Natural killer cell (primary cell): ENCODE measurements around the gene NECAB2. TPM values are rescaled to one million over a fixed set of nuclear protein-coding genes. Genes with fewer than 3 reads are reported as not detected.

Experiments used
- ATAC-seq, 3 donors: fragments of 150-1000 bp in 2 of 3; fragments of 200-7000 bp in 1 of 3; cut with Tn5 transposase; 1 replicate in 1 of 3; 2 replicates in 2 of 3; pipeline ENCODE4 v1.10.0; 2021; ENCODE audit warnings: mild to moderate bottlenecking in 2 of 3, moderate library complexity in 2 of 3
- DNase-seq, 2 donors: peaks; one replicate each; pipeline versions ENCODE4 v3.0.0 to v3.0.0-alpha.2; 2013 to 2021; ENCODE audit warnings: mixed read lengths in 1 of 2
- H3K27ac ChIP-seq: one replicate; pipeline ENCODE4 v1.5.1; 2013; ENCODE audit warnings: mild to moderate bottlenecking, low read length
- H3K27me3 ChIP-seq: one replicate; pipeline ENCODE4 v1.6.1; 2013; ENCODE audit warnings: low read length; ENCODE audit not compliant: control insufficient read depth, insufficient read depth
- H3K36me3 ChIP-seq: one replicate; pipeline ENCODE4 v1.6.1; 2013; ENCODE audit warnings: low read length; ENCODE audit not compliant: control insufficient read depth, insufficient read depth
- H3K4me1 ChIP-seq: one replicate; pipeline ENCODE4 v1.6.1; 2013; ENCODE audit warnings: low read length; ENCODE audit not compliant: control insufficient read depth, insufficient read depth
- H3K4me3 ChIP-seq: one replicate; pipeline ENCODE4 v1.5.1; 2013; ENCODE audit warnings: low read length
- H3K9me3 ChIP-seq: one replicate; pipeline ENCODE4 v1.6.1; 2013; ENCODE audit warnings: low read length; ENCODE audit not compliant: control insufficient read depth, insufficient read depth
- H3K27ac Mint-ChIP-seq, 2 donors: one replicate each; pipeline ENCODE4 v1.8.0; 2022; ENCODE audit warnings: mild to moderate bottlenecking in 2 of 2, mixed read lengths in 2 of 2, moderate library complexity in 1 of 2
- H3K27me3 Mint-ChIP-seq, 2 donors: one replicate each; pipeline ENCODE4 v1.8.0; 2022; ENCODE audit warnings: low read depth in 2 of 2, mixed read lengths in 2 of 2
- H3K36me3 Mint-ChIP-seq: one replicate; pipeline ENCODE4 v1.8.0; 2022; ENCODE audit warnings: mixed read lengths
- H3K4me1 Mint-ChIP-seq, 2 donors: one replicate each; pipeline ENCODE4 v1.8.0; 2022; ENCODE audit warnings: mixed read lengths in 2 of 2
- H3K4me3 Mint-ChIP-seq: one replicate; pipeline ENCODE4 v1.8.0; 2022; ENCODE audit warnings: mild to moderate bottlenecking, moderate library complexity, mixed read lengths
- H3K9me3 Mint-ChIP-seq, 2 donors: one replicate each; pipeline ENCODE4 v1.8.0; 2022; ENCODE audit warnings: mixed read lengths in 2 of 2
- WGBS: methylation state at CpG from one replicate; pipeline ENCODE4 v1.1.7; 2013; ENCODE audit warnings: missing lambda C conversion rate; ENCODE audit not compliant: insufficient coverage; 5-methylcytosine and 5-hydroxymethylcytosine counted together
- intact Hi-C: fragments of 100-400 bp; cut with micrococcal nuclease; formaldehyde crosslinking; loops from one replicate; pipeline ENCODE4 v1.14.2; 2022
- total RNA-seq, 4 donors: library from RNA; stranded (reverse); fragments of 120-200 nt in 1 of 4; gene quantifications; one replicate each; pipeline versions ENCODE4 v1.2.3 to v1.2.4, GENCODE V29; 2013 to 2022
- TF ChIP-seq, protein P1 (sequence below): fragments of 200-600 bp; IDR thresholded peaks from one replicate; pipeline ENCODE4 v1.8.0; 2022; ENCODE audit warnings: antibody characterized with exemption

NECAB2 gene
- total RNA-seq, 3 donors from 2014 or later (not counting 1 experiment from before 2014, with no cell fraction given) = 0.75 TPM; not detected in 2

DNA sequence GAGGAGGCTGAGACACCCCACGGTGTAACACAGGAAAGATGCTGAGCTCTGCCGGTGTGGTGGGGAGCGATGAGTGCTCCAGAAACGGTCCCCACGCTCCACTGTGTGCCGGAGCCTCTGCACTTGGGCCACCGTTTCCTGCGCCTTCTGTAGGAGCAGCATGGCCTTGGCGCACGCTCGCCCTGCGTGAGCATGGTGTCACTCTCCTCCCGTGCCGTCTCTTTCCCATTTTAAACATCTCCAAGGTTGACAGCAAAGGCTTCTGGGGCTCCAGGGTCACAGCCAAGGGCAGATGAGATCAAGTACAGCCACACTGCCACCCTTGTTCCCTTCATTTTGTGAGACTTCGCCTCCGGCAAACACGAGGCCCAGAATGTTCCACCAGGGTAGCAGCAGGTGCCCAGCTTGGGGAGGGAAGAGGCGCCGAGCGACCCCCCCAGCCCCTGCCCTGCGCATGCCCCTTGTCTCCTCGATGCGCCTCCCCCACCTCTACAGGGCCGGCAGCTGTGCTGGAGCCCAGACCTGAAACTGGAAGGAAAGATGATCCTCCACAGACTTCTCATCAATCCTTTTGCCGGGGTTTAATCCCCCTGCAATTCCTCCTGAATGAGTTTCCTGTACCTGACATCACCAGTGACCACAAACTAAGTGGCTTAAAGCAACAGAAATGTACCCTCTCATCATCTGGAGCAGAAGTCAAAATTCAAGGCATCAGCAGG is 34.9 kb upstream of the NECAB2 start:
- Mint-ChIP-seq H3K9me3 (no peaks in the 10 kb centered on the region), H3K4me3 (no peak overlapping the region), H3K27ac (no peak overlapping the region), H3K36me3 (no peaks in the 10 kb centered on the region), H3K27me3 (no peaks in the 10 kb centered on the region), H3K4me1 (peaks cover 9 to 13% of the 10 kb centered on the region in 2 donors)
- Histone ChIP-seq H3K4me1 (peaks cover 8% of the 10 kb centered on the region), H3K4me3 (no peak overlapping the region), H3K36me3 (no peaks in the 10 kb centered on the region), H3K27ac (no peak overlapping the region), H3K27me3 (no peaks in the 10 kb centered on the region), H3K9me3 (no peaks in the 10 kb centered on the region)
- WGBS = 89% methylated on average over 22 of the region's 25 CpGs
- DNase-seq (no peak), ATAC-seq (no peak)
- intact Hi-C loops = no loop called here
- TF ChIP-seq, protein P1, sequence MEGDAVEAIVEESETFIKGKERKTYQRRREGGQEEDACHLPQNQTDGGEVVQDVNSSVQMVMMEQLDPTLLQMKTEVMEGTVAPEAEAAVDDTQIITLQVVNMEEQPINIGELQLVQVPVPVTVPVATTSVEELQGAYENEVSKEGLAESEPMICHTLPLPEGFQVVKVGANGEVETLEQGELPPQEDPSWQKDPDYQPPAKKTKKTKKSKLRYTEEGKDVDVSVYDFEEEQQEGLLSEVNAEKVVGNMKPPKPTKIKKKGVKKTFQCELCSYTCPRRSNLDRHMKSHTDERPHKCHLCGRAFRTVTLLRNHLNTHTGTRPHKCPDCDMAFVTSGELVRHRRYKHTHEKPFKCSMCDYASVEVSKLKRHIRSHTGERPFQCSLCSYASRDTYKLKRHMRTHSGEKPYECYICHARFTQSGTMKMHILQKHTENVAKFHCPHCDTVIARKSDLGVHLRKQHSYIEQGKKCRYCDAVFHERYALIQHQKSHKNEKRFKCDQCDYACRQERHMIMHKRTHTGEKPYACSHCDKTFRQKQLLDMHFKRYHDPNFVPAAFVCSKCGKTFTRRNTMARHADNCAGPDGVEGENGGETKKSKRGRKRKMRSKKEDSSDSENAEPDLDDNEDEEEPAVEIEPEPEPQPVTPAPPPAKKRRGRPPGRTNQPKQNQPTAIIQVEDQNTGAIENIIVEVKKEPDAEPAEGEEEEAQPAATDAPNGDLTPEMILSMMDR = no peak

DNA sequence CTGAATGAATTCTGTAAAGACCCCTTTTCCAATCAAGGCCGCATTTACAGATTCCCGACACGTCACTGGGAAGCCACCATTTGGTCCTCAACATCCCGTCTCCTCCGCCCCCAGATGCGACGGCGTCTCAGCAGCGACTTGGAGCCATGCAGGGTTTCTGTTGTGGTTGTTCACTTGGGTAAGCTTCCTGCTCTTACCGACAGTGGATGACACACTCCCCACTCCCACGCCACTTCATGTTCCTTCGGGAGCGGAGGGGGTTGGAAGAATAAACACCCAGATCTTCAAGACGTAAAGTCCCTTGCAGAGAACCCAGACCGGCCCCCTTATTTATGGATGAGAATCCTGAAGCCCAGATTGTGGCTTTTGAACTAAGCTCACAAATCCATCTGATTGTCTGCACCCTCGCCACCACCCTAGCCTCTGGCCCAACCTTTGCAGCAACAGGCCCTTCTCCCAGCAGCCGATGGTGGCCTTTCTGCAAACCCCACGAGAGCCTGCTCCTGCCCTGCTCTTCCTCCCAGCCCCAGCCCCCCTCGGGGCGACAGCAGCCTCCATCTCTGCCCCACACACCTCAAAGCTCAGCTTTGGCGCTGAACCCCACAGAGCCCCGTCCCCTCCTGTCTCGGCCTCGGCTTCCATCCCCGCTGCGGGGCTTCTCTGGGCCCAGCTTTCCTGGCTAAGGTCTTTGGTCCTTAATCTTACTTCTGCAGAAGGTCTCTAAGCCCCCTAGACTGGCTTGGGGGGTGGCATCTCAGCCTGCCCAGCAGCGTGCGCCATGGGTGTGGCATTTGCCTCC is 34.0 kb upstream of the NECAB2 start:
- peak overlapping the region in 1 of 2 donors; percentile 56 for H3K27ac Mint-ChIP-seq
- DNase-seq = no peak
- intact Hi-C loops = no loop called here

DNA sequence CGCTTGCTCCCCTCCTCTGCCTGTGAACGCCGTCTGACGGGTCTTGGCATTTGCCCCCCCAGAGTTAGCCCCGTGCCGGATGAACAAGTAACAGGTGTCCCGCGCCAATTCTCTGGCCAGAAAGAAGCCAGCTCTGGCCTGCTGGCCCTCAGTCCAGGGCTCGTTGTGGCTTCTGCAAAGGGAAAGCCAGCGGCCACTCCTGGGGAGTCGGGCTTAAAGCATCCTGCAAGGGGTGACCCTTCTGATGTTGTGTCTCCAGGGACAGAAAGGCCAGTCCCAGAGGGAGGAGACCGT is 33.4 kb upstream of the NECAB2 start:
- DNase-seq = no peak
- intact Hi-C loops = no loop called here

More for the DNA sequence above, 34.0 kb upstream of the NECAB2 start:
- Mint-ChIP-seq H3K9me3 (no peaks in the 10 kb centered on the region), H3K36me3 (no peaks in the 10 kb centered on the region), H3K4me3 (no peak overlapping the region), H3K27me3 (no peaks in the 10 kb centered on the region), H3K4me1 (peaks cover under 1 to 5% of the 10 kb centered on the region in 2 donors)
- Histone ChIP-seq H3K36me3 (no peaks in the 10 kb centered on the region), H3K27me3 (no peaks in the 10 kb centered on the region), H3K4me1 (peaks cover 2% of the 10 kb centered on the region), H3K4me3 (no peak overlapping the region), H3K27ac (no peak overlapping the region), H3K9me3 (no peaks in the 10 kb centered on the region)
- TF ChIP-seq, protein P1 = no peak
- no peak for ATAC-seq
- 92% methylated on average over 28 of the region's 28 CpGs for WGBS

More for the DNA sequence above, 33.4 kb upstream of the NECAB2 start:
- H3K27me3 Mint-ChIP-seq = no peaks in the 10 kb centered on the region
- no peaks in the 10 kb centered on the region for H3K9me3 ChIP-seq
- no peak overlapping the region for H3K27ac ChIP-seq
- no peaks in the 10 kb centered on the region for H3K36me3 ChIP-seq
- no peaks in the 10 kb centered on the region for H3K9me3 Mint-ChIP-seq
- H3K27ac Mint-ChIP-seq = peak overlapping the region in 1 of 2 donors; percentile 56
- no peaks in the 10 kb centered on the region for H3K27me3 ChIP-seq
- H3K4me3 ChIP-seq = no peak overlapping the region
- H3K4me1 Mint-ChIP-seq = peaks cover 0 to 10% of the 10 kb centered on the region in 2 donors
- no peak for ATAC-seq
- H3K4me1 ChIP-seq = peaks cover 3% of the 10 kb centered on the region
- 84% methylated on average over 12 of the region's 12 CpGs for WGBS
- no peak overlapping the region for H3K4me3 Mint-ChIP-seq
- H3K36me3 Mint-ChIP-seq = no peaks in the 10 kb centered on the region
- TF ChIP-seq, protein P1 = no peak
